HG03457 (cell line): ENCODE data around the gene HPSE2.

ENCODE experiments used
- ATAC-seq: cut with Tn5 transposase; IDR thresholded peaks from one replicate; pipeline ENCODE4 v1.9.1; 2021; ENCODE audit warnings: moderate number of reproducible peaks; ENCODE audit not compliant: unreplicated experiment

Gene HPSE2

DNA sequence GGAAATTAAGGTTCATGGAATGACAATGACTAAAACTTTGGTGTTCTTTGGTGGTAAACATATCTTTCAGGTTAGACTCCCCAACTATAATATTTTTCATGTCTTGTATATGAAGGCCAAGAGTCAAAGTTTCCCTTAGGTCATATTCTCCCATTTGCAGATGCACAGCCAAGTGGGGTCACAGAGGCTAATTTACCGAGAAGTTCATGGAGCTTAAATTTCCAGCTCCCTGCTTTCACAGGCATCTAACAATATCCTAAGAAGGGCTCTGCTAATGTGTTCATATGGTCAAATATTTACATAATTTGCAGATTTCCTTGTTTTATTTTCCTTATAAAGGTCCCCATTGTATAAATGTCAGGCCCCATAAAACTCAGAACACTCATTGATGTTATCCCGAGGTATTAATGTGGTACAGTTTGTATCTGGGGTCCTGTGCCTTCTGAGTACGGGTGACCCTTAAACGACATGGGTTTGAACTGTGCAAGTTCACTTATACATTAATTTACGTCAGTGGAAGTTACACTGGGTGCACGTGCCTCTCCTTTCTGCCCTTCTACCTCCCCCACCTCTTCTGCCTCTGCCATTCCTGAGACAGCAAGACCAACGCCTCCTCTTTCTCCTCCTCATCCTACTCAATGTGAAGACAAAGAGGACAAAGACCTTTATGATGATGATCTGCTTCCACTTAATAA, 603.0 kb downstream of the HPSE2 start:
- ATAC-seq = no peak

DNA sequence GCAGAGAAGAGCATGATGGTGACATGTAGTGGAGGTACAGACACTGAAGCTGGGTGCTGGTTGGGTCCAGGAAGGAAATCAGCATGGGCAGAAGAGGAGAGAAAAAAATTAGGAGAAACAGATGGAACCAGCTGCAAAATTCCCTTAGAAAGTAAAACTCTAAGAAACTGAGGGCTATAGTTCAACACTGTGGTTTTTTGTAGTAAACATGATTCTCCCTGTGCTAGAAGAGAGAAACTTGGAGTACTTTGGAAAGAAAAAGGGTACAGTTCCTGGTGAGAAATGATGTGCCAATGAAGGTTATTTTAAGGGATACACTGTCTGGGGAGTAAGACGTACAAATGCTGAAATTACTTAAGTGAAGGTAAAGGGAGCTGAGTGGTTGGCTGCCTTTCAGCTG, 607.4 kb downstream of the HPSE2 start:
- no peak for ATAC-seq

DNA sequence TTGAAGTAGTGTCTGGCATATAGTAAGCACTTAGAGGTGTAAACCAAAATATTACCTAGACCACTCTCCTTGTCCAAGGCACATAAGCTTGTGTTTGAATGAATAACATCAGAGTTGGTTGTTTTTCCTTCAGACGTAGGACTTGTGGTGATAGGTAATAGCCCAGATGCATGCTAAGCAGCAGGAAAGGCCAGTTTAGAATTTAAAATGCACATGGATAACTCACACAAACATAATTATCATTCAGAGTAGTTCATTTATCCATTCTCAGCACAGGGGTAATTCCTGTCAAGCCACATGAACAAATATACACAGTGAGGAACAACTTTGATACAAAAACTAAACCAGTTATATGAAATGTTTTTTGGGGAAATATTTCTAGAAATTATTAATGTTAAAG, 607.9 kb downstream of the HPSE2 start:
- no peak for ATAC-seq

DNA sequence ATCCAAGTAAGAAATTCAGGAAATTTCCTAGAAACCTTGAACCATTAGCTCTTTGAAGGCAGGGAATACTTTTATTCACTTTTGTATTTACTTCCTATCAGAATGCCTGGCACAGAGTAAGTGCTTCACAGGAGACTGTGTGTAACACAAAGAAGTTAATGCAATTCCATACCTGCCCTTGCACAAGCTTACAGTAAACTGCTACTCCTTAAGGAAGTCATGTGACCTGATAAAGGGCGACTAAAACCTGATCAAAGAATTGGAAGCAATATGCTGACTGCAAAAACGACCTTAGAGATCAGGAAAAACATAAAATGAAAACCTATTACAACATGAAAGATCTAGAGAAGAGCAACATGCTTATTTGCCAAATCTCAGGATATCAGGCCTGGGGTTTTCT, 610.7 kb downstream of the HPSE2 start:
- ATAC-seq = no peak

DNA sequence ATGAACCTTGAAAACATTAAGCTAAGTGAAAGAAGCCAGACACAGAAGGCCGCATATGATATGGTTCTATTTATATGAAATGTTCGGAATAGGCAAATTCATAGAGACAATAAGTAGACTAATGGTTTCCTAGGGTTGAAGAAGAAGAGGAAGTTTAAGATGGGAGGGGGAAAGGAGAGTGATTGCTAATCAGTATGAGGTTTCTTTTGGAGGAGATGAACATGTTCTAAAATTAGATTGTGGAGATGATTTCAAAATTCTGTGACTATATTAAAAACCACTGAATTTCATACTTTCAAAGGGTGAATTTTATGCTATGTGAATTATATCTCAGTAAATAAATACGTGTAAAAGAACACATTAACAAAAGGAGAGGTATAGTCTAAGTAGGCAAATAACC, 612.5 kb downstream of the HPSE2 start:
- ATAC-seq = no peak

DNA sequence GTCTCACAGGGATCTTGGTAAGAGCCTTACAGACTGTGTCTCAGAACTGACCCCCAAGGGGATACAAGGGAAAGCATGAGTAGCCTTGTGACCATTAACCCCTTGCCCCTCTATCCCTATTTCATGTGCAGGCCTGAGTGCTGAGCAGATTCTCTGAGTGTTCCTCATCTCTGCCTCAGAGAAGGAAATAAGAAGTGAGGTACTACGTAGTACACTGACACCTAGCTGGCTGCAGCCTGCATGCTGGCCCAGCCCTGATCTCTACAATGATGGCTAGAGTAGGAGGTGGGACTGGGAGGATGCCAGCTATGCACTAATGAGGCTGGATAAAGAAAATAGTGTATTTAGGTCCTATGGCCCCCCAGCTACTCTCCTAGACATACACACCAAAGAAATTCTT, 614.0 kb downstream of the HPSE2 start:
- ATAC-seq = no peak

DNA sequence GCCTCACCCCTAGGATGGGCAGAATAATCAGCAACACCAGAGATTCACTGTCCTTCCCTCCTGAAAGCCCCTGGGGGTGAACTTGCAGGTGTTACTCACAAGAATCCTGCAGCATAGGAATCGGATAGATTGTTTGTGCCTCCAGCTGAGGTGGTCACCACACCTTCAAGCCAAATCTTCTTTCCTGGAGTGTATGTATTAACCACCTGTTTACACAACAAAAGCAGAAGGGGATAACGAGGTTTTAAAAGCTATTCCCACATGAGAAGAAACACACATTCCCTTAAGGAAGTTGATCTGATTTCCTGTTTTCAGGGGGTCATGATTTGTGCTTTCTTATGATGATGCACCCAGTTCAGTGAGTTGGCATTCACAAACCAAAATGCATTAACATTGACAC, 615.1 kb downstream of the HPSE2 start:
- ATAC-seq = no peak

DNA sequence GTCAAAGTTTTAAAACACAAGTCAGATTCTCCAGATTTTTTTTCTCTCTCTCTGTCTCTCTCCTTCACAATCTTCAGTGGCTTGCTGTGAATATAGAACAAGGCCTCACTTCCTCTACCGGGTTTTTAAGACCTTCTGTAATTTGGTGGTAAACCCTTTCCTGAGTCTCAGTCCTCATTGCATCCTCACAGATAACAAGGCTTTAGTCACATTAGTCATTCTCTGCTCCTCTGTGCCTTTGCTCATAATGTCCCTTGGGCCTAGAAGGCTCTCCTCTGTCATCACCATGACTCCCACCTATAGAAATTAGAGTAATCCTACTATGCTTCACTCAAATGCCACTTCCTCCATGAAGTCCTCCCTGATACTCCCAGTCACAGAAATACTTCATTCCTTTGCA, 616.2 kb downstream of the HPSE2 start:
- ATAC-seq = no peak

DNA sequence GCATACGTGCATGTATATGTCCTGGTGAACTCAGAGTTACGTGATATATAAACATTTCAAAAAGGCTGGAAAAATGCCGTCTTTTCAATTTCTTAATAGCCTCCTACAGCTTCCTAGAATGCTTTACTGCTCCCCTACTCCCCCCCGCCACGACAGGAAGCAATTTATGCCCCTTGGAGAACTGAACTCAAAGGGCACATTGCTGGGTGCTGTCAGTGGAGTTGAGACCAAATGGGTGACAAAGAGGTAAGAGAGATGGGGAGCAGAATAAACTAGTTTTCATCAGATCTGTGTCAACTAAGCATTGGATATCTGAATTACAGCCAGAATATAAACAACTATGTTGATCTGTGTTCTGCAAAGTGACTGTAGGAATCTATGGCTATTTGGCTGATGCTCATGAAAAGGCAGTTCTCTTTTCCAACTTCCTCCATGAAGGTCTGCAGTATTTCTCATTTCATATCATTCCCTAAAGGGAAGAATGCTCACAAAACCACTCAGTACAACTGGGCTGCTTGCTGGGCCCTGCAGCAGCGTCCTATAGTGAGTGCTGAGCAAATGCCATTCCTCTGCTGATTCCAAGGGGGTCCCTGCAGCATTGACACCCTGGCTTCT, 617.6 kb downstream of the HPSE2 start:
- ATAC-seq = no peak

DNA sequence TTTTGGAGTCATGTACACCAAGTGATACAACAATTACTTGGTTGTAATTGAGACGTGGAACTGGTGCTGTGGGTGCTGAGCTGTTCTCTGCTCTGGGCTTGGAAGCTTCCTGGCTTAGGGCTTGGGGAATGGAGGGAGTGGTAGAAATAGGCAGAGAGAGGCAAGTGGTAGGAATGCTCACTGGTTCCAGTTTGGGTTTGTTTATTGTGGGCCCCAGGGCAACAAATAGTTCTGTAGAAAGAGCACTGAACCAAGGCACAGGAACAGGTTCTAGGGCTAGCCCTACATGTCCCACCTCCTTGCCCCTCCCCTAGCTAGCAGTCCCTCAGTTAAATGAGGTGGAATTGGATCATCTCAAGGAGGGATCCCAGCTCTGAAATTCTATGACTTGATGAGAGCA, 622.2 kb downstream of the HPSE2 start:
- no peak for ATAC-seq

DNA sequence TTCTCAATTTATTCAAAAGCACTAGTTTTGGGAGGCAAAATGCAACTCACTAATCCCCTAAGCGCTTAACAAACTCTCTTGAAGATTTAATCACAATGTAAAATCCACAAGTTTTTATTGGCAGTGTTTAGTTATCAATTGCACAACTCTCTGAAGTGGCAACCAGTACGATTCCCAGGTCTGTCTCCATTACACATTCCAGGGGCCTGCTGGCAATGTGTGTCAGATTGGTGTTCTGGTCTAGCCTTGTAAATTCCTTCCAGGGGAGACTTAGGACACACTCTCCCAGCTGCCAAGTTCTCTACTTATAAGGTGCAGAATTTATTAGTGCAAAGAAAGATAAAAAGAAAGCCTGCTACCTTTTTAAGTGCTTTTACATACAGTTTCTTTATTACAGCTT, 624.2 kb downstream of the HPSE2 start:
- no peak for ATAC-seq

DNA sequence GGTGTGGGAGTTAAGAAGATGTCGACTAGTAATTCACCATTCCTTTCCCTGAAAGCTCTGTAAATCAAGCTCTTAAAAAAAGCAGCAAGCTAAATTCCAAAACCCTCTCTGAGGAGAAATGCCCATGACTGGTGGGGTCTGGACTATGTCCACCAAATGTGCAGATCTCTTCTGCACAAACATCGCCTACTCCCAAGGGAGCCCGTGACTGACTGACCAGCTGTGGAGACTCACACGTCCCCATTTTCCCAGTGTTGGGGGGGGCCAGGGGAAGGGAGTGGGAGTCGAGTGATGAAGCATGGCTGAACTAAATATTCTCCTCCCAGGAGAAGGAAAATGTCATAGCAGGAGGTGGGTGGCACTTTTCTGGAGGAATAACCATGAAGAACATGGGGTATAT, 624.8 kb downstream of the HPSE2 start:
- no peak for ATAC-seq

DNA sequence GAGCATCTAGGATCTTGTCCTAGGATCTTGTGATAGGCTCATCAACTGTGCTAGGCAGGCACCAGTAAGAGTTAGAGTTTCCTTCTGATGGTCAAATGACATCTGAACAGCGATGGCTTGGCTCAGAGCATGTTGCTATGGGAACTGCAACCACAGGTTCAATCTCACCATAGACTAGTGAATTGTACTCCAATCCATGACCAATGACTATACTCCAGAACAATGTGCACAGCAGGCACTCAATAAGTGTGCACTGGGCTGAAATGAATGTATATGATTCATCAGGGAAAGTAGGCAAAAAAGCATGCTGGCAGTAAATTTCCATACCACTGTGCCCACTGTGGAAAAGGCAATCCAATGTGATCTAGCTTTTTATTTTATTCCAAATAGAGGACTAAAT, 625.4 kb downstream of the HPSE2 start:
- ATAC-seq = no peak

DNA sequence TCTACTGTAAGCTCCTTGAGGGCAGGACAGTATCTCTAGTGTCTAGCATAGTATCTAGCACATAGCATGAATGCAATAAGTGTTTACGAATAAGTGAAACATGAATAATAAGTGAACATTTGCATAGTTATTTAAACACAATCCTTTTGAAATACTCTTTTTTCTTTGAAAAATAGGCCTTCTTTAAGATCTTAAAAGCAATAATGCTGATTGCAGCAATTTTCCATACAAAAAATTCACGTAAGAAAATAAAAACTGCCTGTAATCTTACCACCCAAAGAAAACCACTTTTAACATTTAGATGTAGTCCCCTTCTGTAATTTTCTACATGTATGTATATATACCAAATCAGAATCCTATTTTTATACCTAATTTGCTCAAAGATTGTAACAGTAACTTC, 626.4 kb downstream of the HPSE2 start:
- no peak for ATAC-seq

DNA sequence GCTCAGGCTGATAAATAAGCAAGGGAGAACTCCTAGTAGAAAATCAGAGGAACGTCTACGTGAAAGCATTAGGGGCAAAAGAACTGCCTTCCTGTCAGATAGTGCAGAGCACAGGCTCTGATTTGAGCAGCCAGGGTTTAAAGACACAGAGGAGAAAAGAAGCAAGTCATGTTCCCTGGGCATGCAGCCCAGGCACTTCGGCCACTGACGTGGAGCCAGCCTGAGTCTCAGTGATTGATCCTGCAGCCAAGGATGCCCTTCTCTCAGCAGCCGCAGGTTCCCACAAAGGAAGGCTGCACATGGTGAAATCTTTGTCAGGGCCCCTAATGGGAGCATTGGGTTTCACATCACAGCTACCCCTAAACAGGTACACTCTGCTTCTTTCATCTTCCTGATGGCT, 627.2 kb downstream of the HPSE2 start:
- ATAC-seq = no peak

DNA sequence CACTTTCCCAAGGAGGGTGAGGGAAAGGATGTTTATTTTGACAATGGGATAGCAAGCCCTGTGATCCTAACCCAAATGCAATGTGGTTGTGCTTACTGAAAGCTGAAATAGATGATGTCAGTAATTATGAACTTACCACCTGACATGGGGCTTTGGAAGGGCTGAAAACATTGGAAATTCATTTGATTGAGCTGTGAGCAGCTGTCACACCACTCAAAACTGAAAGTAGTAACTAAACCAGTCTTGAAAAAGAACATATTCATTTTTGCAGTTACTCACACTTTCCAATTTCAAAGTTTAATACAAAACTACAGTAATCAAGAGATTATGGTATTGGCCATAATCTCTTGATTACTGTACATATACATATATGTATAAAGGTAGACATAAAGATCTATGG, 633.4 kb downstream of the HPSE2 start:
- no peak for ATAC-seq

DNA sequence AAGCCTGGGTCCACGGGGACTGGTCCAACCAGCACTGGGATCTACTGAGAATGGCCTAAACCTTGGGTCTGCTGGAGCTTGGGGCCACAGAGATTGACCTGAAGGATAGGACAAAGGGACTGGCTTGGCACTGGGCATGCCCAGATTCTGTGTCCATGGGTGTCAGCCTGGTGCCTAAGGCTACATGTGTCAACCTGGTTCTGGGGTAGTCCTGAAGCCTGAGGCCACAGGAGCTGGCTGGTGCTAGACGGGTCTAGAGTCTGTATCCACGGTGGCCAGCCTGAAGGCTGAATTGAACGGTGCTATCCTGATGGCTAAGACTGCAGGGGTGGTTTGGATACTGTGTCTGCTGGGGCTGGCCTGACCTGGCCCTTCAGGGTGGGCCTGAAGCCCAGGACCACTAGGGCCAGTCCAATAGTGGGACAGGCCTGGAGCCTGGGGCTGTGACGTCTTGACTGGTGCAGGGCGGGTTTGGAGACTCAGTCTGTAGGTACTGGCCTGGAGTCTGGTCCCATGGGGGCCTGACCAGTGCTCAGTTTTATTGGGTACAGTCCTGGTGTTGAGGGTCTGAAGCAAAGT, 636.5 kb downstream of the HPSE2 start:
- ATAC-seq = no peak

DNA sequence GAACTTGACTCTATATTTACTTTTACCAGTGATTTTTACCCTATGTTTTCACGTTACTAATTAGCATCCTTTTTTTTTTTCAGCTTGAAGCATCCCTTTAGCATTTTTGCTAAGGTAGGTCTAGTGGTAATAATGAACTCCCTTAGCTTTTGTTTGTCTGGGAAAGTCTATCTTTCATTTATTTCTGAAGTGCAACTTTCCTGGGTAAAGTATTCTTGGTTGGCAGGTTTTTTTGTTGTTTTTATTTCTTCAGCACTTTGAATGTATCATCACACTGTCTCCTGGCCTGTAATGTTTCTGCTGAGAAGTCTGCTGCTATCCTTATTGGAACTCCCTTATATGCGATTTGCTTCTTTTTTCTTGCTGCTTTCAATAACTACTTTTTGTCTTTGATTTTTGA, 639.2 kb downstream of the HPSE2 start:
- no peak for ATAC-seq

DNA sequence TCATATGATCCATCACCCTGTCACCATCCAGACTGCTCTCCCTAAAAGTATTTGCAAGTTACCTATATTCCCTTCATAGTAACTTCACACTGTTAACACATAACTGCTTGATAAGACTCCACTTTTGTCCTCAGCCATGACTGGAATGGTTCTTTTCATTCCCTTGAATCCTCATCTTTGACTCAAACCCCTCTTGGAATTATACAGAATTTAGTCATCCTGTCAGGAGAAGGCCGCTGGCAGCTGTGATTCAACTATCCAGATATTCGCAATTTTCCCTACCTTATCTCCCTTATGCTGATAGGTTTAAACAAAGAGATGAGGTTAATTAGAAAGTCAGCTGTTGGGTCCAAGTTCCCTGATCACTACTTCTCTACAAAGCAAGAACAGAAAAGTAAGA, 646.0 kb downstream of the HPSE2 start:
- ATAC-seq = no peak

DNA sequence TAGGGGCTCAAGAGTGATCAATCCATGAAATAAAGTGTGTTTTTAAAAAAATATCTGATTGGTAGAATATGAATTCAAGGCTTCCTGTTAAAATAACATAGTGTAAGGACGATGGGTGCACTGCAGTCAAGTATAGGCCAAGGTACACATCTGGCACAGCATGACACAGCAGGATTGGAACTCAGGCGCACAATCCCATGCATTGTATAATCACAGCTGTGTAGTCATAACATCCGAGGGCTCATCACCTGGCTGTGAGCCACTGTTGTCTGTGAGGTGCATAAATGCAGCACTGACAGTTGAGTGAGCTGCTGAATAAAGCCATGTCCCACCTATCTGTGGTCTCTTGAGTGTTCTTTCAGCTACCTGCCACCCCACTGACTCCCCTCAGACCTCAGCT, 646.6 kb downstream of the HPSE2 start:
- no peak for ATAC-seq

DNA sequence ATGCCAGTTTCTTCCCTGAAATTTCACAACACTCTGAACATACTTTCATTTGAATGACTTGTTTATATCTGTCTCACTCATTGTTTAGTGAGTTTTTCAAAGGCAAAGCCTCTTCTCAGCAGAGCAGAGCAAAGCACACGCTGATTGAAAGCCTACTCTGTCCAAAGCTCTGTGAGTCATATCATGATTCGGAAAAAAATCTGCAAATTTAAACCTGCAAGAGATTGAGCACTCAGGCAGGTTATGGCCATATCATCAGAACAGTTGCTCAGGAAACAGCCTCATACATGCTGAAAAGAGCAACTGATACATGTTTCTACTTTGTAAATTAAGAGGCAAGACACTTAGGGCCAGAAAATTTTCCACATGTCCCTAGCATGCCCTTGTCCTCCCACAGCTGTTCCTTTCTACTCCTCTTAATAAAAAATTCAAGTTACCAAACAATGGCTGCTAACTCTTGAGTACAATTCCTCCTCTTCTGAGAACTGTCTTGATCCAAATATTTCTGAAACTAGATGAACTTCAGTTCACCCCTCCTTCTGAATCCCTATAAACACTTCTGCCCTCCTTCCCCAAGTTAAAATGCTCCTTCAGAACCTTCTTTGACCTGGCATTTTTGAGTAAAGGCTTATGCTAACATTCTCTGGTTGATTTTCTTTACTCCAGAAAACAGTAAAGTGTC, 648.4 kb downstream of the HPSE2 start:
- ATAC-seq = no peak

DNA sequence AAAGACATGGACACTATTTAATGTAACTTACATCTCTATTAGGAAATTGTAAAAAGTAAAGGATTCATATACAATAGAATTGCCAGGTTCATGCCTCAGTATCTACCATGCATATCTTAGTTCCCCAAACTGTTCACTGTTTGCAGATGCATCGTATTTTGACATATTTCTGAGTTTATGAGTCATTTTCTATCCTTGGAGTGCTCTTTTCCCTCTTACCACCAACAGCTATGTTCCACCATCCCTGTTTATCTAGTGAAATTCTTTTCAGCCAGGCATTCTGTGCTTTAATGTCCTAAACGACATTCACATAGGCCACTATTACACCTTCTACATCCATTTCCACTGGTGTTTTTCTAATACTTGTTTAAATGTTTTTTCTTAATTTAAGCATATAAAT, 649.6 kb downstream of the HPSE2 start:
- no peak for ATAC-seq
